Heart left ventricle (tissue), 16 donors: Measurements from ENCODE around the gene TMEM139. TPM values are rescaled to one million over a fixed set of nuclear protein-coding genes. Genes with fewer than 3 reads are reported as not detected.

ENCODE experiments used
- ATAC-seq, 4 donors: fragments of 200-7000 bp; cut with Tn5 transposase; one replicate each; pipeline ENCODE4 v1.9.1; 2020 to 2022; ENCODE audit warnings: moderate library complexity in 4 of 4, mild to moderate bottlenecking in 3 of 4, moderate number of reproducible peaks in 1 of 4
- DNase-seq, 5 donors: peaks; one replicate each; pipeline ENCODE4 v3.0.0-alpha.2; 2020
- H3K27ac ChIP-seq, 12 donors: fragments of 200-600 bp; sonication (generic) in 4 of 12; one replicate each; pipeline versions ENCODE4 v1.5.0 to v1.8.0; 2016 to 2022; ENCODE audit warnings: mild to moderate bottlenecking in 2 of 12
- H3K27me3 ChIP-seq, 9 donors: fragments of 200-600 bp; sonication (generic) in 2 of 9; one replicate each; pipeline versions ENCODE4 v1.5.1 to v1.8.0; 2016 to 2022; ENCODE audit warnings: mild to moderate bottlenecking in 3 of 9
- H3K36me3 ChIP-seq, 9 donors: fragments of 200-600 bp; sonication (generic) in 2 of 9; one replicate each; pipeline versions ENCODE4 v1.5.0 to v1.8.0; 2018 to 2022; ENCODE audit warnings: mild to moderate bottlenecking in 2 of 9
- H3K4me1 ChIP-seq, 12 donors: fragments of 200-600 bp; sonication (generic) in 4 of 12; one replicate each; pipeline versions ENCODE4 v1.5.0 to v1.8.0; 2016 to 2022; ENCODE audit warnings: mild to moderate bottlenecking in 3 of 12
- H3K4me3 ChIP-seq, 12 donors: fragments of 200-600 bp; sonication (generic) in 4 of 12; one replicate each; pipeline versions ENCODE4 v1.5.0 to v1.8.0; 2017 to 2022; ENCODE audit warnings: mild to moderate bottlenecking in 9 of 12, moderate library complexity in 4 of 12
- H3K9me3 ChIP-seq, 12 donors: fragments of 200-600 bp; sonication (generic) in 4 of 12; one replicate each; pipeline versions ENCODE4 v1.5.0 to v1.8.0; 2016 to 2022; ENCODE audit warnings: mild to moderate bottlenecking in 1 of 12
- CTCF ChIP-seq, 12 donors: fragments of 200-600 bp; sonication (generic) in 4 of 12; IDR thresholded peaks; one replicate each; pipeline versions ENCODE4 v1.5.0 to v1.8.0; 2018 to 2022; ENCODE audit warnings: antibody characterized with exemption in 12 of 12, mild to moderate bottlenecking in 5 of 12
- POLR2A ChIP-seq, 2 donors: fragments of 450-650 bp; IDR thresholded peaks; one replicate each; pipeline ENCODE4 v1.6.1; 2017; ENCODE audit warnings: antibody characterized with exemption in 2 of 2, mild to moderate bottlenecking in 2 of 2, moderate library complexity in 2 of 2
- WGBS, 4 donors: extraction: QIAGEN DNeasy Blood & Tissue Kit in 2 of 4; methylation state at CpG; one replicate each; pipeline versions ENCODE4 v1.1.5 to v1.1.7; 2013 to 2018; 5-methylcytosine and 5-hydroxymethylcytosine counted together
- intact Hi-C, 10 donors: fragments of 100-400 bp; cut with DNase I; formaldehyde crosslinking; loops; one replicate each; pipeline versions ENCODE4 v1.11.1 to v1.14.2; 2022
- polyA plus RNA-seq, 2 donors: library from polyadenylated mRNA; stranded (reverse); fragments of 200-250 nt; gene quantifications; one replicate each; pipeline ENCODE4 v1.2.3, GENCODE V29; 2013
- total RNA-seq, 9 donors: library from RNA; depleted of rRNA in 2 of 9; stranded (reverse); fragments of >200 nt in 2 of 9; fragmentation: NEBNext Ultra II Directional in 3 of 9; extraction: Animal tissue kit (Norgen Biotek cat#: 25700) in 3 of 9; gene quantifications; one replicate each; pipeline versions ENCODE4 v1.1.0 to v1.2.4, GENCODE V29; 2016 to 2023
- donor health status: ischemic (EF 13 %, LVEDD 7.1; RV severe dilation, severe dysfunction).
- donor health status: healthy with polysubstance abuse.
- donor health status: DM: no; HTN: yes; CAD: no.
- donor health status: DM: no; HTN: no; CAD: no.
- donor health status: ischemic (EF 25% LVEDD 6.9; RV normal size, moderate dysfunction).
- donor health status: ischemic (EF 25% LVEDD 5.7; RV mildly dilated, moderate dysfunction).
- donor health status: healthy.
- donor health status: DM: yes; HTN: yes; CAD: no.
- donor health status: ischemic (EF 35%, LVEDD 5.7; RV mildly dilated, moderate dysfunction).
- donor health status: nonischemic (EF 11% LVEDD 7.7; RV severe dilation, severe dysfunction).
- donor health status: DM: yes; HTN: yes; CAD: no.
- donor health status: PGD.
- donor health status: ischemic (EF 29% LVEDD 5.4; RV normal size, mild dysfunction).
- donor health status: nonischemic (EF 23%, LVEDD 6.1; RV moderate dilation, normal function).

Gene TMEM139
- total and polyA plus RNA-seq, 11 donors, result 4.1 to 23.5 (median 12.1) TPM

- DNase-seq, result no peak
- Histone ChIP-seq H3K4me3 (peak overlapping the region in 1 of 12 donors; percentile 10), H3K27me3 (no peaks in the 10 kb centered on the region), H3K36me3 (no peaks in the 10 kb centered on the region), H3K9me3 (peaks cover 0 to 29% (median 11%) of the 10 kb centered on the region in 12 donors), H3K27ac (peak overlapping the region in 1 of 12 donors; percentile 83), H3K4me1 (peaks cover 0 to 37% (median 3%) of the 10 kb centered on the region in 12 donors)
- intact Hi-C loops, result no loop called here
- ATAC-seq, result peak in 1 of 4 donors; percentile 36
- TF ChIP-seq POLR2A (IDR thresholded peaks at IDR 0.05) (no peak), CTCF (IDR thresholded peaks at IDR 0.05) (no peak)
Measured at GRCh38 chr7:143237366-143237765, 47.4 kb upstream of the TMEM139 start.

- Histone ChIP-seq H3K27me3 (no peaks in the 10 kb centered on the region), H3K9me3 (peaks cover 0 to 25% (median 10%) of the 10 kb centered on the region in 12 donors), H3K36me3 (no peaks in the 10 kb centered on the region), H3K4me1 (peaks cover 0 to 37% (median 3%) of the 10 kb centered on the region in 12 donors), H3K4me3 (no peak overlapping the region), H3K27ac (peak overlapping the region in 1 of 12 donors; percentile 83)
- no peak for ATAC-seq
- DNase-seq, result no peak
- no peak for TF ChIP-seq CTCF (IDR thresholded peaks at IDR 0.05)
- TF ChIP-seq POLR2A (IDR thresholded peaks at IDR 0.05), result no peak
- 80 to 100% (median 91%) methylated on average over 1 of the region's 1 CpG for WGBS, 4 donors
- intact Hi-C loops, result no loop called here
Measured at GRCh38 chr7:143238289-143238980, 46.3 kb upstream of the TMEM139 start.

- Histone ChIP-seq H3K27ac (peak overlapping the region in 1 of 12 donors; percentile 83), H3K4me3 (peak overlapping the region in 1 of 12 donors; percentile 8), H3K27me3 (no peaks in the 10 kb centered on the region), H3K4me1 (peaks cover 0 to 40% (median 3%) of the 10 kb centered on the region in 12 donors), H3K9me3 (peaks cover 0 to 21% (median 9%) of the 10 kb centered on the region in 12 donors), H3K36me3 (no peaks in the 10 kb centered on the region)
- TF ChIP-seq CTCF (IDR thresholded peaks at IDR 0.05) (no peak), POLR2A (IDR thresholded peaks at IDR 0.05) (no peak)
- intact Hi-C loops, result loop anchor here (1.0 to 10.0 kb wide), 12 partner anchors 65 to 275 kb away; no protein-coding TSS in a partner anchor
- ATAC-seq, result peak in 2 of 4 donors; percentile 57 to 58
- no peak for DNase-seq
Measured at GRCh38 chr7:143239813-143240212, 44.9 kb upstream of the TMEM139 start.

- Histone ChIP-seq H3K4me1 (peaks cover 0 to 43% (median 3%) of the 10 kb centered on the region in 12 donors), H3K27ac (peak overlapping the region in 2 of 12 donors; percentile 5 to 83), H3K36me3 (no peaks in the 10 kb centered on the region), H3K27me3 (no peaks in the 10 kb centered on the region), H3K9me3 (peaks cover 0 to 20% (median 9%) of the 10 kb centered on the region in 12 donors), H3K4me3 (peak overlapping the region in 1 of 12 donors; percentile 8)
- DNase-seq (peak in 4 of 5 donors; percentile 53 to 72 (median 61)), ATAC-seq (peak; percentile 71 to 91 (median 88))
- WGBS, 4 donors, result 18 to 23% (median 22%) methylated on average over 9 of the region's 9 CpGs
- peak; percentile 90 to 98 (median 94) for TF ChIP-seq CTCF (IDR thresholded peaks at IDR 0.05)
- TF ChIP-seq POLR2A (IDR thresholded peaks at IDR 0.05), result no peak
- intact Hi-C loops, result loop anchor here (1.0 to 10.0 kb wide), 12 partner anchors 64 to 274 kb away; no protein-coding TSS in a partner anchor
Measured at GRCh38 chr7:143240291-143241168, 44.2 kb upstream of the TMEM139 start.
